ENCODE results near the gene KIF17.
A peak's percentile ranks its signal among the peaks of the same experiment; 100 is the strongest.
"Not testable (repeated sequence)": the region's sequence is repeated elsewhere in the genome, so short reads cannot be mapped to it uniquely, and the experiment has no call there.

Gene KIF17

DNA sequence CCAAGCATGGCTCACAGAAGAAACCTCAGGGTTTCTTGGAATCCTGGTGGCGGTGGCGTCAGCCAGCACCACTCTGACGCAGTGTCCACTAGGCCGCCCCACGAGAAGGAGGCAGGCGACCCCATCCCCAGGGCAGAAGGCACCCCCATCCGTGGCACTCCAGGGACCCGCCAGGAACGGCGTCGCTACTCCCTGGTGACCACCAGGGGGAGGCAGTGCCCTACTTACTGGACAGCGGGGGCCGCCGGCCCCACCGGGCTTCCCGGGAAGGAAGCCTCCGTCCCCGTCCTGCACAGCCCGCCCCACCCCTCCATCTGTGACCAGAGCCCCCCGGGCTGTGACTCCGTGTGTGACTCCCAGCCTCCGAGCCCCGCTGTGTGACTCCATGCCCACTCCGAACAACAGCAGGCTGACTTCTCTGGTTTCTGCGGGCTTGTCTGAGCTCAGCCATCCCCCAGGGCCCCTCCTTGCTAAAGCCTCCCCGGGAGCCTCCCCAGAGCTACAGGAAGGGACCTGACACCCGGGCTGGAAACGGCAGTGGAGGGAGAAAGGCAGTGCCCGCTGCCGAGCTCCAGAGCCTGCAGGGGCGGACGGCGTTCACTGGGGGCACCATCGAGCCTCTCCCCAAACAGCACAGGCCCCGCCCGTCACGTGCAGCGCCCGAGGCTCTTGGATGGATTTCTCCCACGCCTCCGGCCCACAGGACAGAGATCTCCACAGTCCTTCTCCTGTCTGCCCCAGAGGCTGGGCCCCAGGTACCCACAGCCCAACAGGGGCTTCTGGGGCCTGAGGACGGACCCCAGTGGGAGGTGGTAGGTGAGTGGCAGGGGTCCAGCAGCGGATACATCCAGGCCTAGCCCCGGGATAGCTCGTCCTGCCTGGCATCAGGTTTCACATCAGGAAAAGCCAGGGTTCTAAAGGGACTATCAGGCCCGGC, 21.1 kb downstream of the KIF17 start:
- peak; percentile 71 to 97 (median 84) for DNase-seq
- intact Hi-C loops (cut with DNase I), result loop anchor here (1.0 to 10.0 kb wide), 2 partner anchors 288 to 499 kb away; no protein-coding TSS in a partner anchor

DNA sequence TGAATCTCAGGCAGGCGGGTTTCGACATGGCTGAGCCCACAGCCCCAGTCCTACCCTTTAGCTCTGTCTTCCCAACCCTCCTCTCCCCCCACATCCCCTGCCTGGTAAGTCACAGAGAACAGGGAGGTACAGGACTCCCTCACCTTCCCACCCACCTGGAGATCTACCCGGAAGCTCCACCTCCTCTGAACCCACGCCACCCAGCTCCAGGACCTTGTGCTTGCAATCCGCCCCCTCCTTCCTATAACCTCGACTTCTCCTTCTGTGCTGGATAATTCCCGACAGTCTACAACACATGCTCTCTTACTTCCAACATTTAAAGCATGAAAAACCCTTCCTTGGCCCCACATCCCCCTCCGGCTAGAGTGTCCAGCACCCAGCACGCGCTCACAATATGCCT, 22.3 kb downstream of the KIF17 start:
- intact Hi-C loops (cut with DNase I), result loop anchor here (10.0 kb wide), 1 partner anchor 289 kb away; no protein-coding TSS in a partner anchor
- DNase-seq, result no peak

DNA sequence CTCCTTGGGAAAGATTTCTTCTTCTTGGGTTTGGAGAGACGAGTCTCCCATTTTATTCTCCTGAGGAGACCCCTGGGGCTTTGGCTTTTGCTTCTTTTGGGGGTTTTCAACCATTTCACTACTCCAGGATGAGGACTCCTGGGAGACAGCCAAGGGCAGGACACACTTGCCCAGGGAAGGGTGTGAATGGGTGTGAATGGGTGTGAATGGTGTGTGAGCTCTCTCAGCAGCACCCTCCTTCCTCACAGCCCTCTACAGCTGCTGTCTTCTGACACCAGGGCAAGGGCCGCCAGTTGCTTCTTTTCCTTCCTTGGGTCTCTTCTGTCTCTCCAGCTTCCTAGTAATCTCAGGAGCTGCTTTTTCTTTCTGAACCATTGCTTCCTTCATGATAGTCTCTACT, 24.2 kb downstream of the KIF17 start:
- intact Hi-C loops (cut with DNase I), result loop anchor here (10.0 kb wide), 1 partner anchor 291 kb away; no protein-coding TSS in a partner anchor
- DNase-seq, result peak in 1 of 10 donors; percentile 21

DNA sequence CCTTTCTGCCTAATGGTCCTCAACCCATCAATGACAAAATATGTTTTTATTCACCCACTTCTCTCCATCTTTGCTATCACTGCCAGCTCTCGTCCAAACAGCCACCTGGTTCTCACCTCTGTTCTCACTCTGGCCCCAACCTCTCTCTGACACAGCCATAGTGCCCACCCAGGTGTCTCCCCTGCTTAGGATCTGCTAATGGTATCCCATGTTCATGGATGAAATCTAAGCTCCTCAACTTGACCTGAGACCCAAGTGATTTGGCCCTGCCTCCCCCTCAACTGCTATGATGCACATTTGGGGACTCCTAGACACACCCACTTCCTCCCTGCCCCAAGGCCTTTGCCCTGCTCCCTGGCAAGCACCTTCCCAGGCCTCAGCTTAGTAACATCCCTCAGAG, 25.9 kb downstream of the KIF17 start:
- intact Hi-C loops (cut with DNase I), result loop anchor here (10.0 kb wide), 1 partner anchor 293 kb away; no protein-coding TSS in a partner anchor
- no peak for DNase-seq

DNA sequence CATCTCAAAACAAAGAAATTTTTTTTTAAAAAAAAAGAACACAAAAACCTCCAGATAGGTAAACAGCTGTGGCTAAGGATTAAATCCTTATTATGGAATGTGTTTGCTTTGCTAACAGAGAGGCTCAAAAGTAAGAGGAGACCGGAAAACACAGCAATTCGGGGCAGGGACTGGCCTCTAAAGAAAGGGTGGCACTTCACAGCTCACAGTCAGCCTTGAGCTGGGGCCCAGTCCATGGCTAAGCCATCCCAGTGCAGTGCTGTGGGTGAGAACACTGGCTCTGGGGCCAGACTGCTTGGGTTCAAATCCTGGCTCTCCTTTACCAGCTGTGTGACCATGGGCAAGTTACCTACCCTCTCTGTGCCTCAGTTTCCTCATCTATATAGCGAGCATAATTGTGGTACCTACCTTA, 28.2 kb downstream of the KIF17 start:
- intact Hi-C loops (cut with DNase I), result loop anchor here (10.0 kb wide), 1 partner anchor 295 kb away; no protein-coding TSS in a partner anchor
- no peak for DNase-seq

DNA sequence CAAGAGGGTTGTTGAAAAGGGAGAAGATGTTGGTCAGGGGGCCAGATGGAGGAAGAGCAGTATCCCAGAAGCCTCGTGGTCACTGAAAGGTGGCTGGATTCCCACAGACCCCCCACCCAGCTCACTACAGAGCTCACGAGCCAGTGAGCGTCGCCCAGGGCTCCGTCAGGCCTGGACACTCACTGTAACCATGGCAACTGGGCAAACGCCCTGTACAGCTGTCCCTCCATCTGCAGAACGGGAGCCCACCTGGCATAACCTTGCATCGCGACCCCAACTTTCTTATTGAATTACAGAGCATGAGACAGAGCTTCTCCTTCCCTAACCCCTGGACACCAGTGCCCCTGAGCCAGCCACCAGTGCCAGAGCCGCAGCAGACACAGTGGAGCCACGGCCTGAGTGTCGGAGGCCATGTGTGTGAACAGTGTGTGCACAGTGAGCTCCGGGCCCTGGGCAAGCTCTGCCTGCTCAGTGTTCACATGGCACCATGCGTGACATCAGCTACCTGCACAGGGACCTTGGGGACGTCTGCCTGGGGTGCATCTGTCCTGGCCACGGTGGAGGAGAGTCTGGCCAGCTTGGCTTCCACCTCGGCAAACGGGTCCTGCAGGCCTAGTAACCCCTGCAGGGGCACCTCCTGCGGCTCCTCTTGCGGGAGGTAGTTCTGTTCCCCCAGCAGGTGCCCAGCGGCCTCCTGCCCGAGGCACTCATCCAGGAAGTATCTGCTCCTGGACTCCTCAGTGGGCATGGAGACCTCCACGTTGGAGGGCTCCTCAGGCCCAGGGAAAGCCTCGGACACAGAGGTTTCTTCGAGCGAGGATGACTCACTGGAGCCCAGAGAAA, 30.7 kb downstream of the KIF17 start:
- intact Hi-C loops (cut with DNase I), result no loop called here
- DNase-seq, result peak in 1 of 10 donors; percentile 51

DNA sequence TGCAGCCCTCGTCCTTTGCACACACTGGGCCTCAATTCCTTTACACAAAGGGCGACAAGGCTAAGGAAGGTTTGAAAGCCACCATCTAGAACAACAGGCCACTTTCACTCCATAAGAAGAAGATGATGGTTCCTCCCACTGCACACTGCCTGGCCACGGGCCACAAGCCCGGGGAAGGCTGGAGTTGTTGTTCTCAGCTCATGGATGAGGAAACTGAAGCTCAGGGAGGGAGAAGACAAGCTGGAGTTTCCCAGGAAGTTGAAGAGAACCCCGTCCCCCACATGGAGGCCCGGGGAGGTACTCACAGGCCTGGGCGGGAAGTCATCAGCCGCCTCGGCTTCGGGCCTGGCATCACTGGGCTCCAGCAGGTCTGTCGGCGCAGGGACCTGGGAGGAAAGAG, 32.1 kb downstream of the KIF17 start:
- intact Hi-C loops (cut with DNase I), result no loop called here
- DNase-seq, result peak in 4 of 10 donors; percentile 42 to 91 (median 73)

DNA sequence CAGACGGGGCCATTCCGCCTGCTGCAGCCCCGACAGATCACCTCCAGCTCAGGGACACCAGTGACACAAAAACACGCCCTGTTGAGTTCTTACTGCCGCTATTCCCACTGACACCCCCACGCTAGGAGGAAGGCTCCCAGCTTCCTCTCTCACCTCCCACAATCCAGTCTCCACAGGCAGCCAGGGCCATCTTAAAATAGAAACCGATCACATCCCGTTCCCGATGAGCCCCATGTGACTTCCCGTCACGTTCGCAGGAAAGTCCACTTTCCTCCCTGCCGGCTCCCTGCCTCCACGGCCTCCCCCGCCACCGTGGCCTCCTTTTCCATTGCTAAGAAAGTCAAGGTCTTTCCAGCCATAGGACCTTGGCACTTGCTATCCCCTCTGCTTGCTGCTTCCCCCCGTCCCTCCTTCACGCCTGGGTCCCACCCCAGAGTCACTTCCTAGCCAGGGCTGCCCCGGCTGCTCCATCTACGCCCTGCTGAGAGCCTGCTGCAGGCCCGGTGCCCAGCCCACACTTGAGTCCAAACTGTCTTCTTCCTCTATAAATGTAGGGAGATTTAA, 32.6 kb downstream of the KIF17 start:
- DNase-seq, result peak in 7 of 10 donors; percentile 27 to 91 (median 58)
- intact Hi-C loops (cut with DNase I), result no loop called here

DNA sequence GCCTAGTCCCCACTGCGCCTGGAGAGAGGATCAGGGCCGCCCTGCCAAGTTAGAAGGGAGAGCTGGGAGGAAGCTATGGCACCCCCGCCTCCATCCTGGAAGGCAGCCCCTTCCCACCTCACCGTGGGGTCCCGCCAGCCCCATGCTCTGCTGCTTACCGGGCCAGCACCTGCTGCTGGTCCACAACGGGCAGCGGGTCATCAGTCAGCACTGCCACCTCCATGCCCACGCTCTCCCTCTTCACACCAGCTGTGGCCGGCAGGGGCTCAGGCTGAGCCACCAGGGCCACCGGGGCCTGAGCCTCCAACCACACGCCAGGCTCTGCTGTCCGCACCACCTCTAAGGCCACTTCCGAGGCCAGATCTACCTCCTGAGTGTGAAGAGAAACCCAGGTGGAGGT, 33.2 kb downstream of the KIF17 start:
- peak in 1 of 10 donors; percentile 84 for DNase-seq
- intact Hi-C loops (cut with DNase I), result no loop called here

DNA sequence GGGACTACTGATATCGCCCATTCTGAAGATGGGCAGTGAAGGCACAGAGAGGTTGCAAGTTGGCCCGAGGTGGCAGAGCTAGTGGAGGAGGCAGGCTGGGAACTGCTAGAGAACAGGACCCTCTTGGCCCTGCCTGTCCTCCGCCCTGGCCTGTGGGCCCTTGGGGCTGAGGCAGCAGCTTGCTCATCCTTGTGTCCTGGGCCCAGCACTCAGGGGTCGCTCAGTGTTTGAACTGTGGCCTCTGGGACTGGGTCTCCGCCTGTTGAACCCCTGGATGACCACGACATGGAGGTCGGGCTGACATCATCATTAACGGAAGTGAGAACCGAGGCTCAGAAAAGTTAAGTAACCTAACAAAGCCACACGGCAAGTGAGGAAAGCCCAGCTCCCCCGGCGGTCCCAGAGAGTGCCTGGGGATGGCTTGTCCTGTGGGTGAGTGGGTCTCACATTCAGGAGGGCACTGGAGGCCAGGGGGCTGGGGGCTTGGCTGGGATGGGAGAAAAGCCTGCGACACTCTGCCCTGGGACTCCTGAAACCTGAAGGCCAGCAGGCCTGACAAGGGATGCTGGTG, 33.7 kb downstream of the KIF17 start:
- DNase-seq, result peak in 2 of 10 donors; percentile 62 to 65
- intact Hi-C loops (cut with DNase I), result no loop called here

DNA sequence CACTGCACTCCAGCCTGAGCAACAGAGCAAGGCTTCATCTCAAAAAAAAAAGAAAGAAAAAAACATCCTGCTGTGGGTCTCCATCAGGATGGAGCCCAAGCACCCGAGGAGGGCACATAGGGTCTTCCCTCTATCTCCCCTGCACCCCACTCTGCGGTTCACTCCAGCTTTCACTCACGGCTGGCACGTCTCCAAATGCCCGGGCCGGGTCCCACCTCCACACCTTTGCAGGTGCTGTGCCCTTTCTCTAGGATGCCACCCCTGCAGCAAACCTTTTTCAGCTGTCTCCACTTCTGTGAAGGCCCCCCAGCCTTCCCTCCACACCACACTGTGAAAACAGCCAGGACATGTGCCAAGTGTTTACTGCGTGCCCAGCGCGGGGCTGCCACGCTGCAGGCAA, 34.2 kb downstream of the KIF17 start:
- DNase-seq, result peak in 1 of 10 donors; percentile 62
- intact Hi-C loops (cut with DNase I), result no loop called here

DNA sequence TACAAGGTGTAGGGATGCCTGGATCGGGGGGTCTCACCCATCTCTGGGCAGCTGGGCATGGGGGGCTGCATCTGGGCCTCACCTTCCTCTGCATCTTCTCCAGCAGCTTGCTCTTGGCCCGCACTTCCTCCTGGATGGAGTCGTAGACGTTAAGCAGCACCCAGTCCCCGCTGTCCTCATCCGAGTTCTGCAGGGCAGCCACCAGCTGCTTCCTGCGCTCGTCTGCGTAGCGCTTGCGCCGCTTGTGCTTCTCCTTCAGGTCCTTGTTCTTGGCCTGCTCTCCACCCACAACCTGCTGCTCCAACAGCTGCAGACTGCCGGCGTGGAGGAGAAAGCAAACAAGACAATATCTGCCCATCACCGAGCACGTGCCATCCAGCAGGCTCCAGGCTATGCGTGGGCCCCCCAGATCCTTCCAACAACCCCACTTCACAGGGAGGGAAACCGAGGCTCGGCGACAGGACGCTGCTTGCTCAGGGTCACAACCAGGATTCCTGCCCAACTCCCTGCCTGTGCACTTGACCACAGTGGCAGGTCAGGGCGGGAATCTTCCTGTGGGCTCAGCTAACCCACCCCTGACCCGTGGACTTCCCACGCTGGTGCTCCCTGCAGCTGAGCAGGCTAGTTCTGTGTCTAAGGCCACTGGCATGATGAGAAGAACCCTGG, 35.1 kb downstream of the KIF17 start:
- intact Hi-C loops (cut with DNase I), result no loop called here
- peak in 9 of 10 donors; percentile 26 to 93 (median 60) for DNase-seq

DNA sequence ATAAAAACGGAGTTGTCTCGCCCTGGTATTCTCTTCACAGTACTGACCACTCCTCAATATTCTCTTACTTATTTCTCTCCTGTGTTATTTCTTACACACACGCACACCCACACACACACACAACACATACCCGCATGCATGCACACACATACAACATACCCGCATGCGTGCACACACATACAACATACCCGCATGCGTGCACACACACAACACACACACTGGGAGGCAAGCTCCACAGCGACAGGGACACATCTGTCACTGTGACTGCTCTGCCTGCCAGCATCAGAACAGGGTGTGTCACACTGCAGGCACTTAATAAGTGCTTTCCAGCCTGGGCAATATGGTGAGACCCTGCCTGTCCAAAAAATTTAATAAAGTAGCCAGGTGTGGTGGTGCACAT, 35.8 kb downstream of the KIF17 start:
- peak in 2 of 10 donors; percentile 22 to 76 for DNase-seq
- intact Hi-C loops (cut with DNase I), result no loop called here

DNA sequence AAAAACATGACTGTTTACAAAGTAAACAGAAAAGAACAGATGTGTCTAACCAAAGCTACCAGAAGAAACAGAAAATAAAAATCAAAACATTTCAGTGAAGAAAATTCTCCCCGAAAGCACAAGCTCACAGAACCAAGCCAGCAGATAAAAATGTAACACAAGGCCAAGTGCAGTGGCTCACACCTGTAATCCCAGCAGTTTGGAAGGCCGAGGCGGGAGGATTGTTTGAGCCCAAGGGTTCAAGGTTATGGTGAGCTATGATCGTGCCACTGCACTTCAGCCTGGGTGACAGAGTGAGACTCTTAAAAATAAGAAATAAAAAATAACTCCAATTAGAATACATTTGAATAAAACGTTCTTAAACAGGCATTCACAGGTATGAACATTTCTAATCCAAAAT, 37.5 kb downstream of the KIF17 start:
- DNase-seq, result peak in 1 of 10 donors; percentile 9
- intact Hi-C loops (cut with DNase I), result no loop called here

DNA sequence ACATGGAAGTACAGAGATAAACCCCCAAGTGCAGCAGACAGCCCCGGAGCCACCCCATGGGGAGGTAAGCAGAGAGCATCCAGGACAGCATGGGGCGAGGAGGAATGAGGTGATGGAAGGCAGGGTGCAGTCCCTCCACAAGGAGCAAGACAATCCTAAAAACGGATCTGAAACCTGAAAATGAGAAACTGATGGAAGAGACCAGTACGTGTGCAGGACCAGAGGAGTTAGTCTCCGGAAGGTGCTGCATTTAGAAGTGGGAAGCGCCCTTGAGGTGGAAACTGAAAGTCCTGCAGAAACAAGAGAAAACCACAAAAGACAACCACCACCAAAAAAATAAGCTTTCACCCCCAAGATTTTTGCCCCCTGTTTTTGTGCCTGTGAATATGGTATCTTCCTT, 39.2 kb downstream of the KIF17 start:
- intact Hi-C loops (cut with DNase I), result no loop called here
- peak in 3 of 10 donors; percentile 9 to 33 (median 17) for DNase-seq

DNA sequence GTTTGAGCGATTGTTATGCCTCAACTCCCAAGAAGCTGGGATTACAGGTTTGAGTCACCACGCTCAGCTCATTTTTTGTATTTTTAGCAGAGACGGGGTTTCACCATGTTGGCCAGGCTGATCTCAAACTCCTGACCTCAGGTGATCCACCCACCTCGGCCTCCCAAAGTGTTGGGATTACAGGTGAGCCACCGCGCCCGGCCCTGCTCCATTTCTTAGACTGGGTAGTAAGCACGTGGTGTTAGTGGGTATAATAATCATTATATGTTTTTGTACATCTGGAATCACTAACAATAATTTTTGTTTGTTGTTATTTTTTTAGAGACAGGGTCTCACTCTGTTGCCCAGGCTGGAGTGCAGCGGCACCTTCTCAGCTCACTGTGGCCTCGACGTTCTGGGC, 44.2 kb downstream of the KIF17 start:
- peak in 3 of 10 donors; percentile 12 to 71 (median 54) for DNase-seq
- intact Hi-C loops (cut with DNase I), result not testable (repeated sequence)

DNA sequence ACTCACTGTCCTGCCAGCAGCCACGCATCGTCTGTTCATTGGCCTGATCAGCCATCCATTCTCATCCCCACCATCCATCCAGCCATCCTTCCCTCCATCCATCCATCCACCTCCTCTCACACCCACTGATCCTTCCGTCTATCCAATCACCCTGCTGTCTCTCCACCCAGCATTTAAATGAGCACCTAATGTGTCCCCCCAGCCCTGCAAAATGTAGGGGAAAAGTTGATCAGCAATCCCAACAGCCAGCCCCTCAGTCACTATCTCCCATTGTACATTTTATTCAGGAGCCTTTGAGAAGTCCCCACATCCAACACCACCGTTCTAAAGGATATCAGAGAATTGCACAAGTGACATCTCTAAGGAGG, 45.6 kb downstream of the KIF17 start:
- DNase-seq, result peak in 1 of 10 donors; percentile 28

DNA sequence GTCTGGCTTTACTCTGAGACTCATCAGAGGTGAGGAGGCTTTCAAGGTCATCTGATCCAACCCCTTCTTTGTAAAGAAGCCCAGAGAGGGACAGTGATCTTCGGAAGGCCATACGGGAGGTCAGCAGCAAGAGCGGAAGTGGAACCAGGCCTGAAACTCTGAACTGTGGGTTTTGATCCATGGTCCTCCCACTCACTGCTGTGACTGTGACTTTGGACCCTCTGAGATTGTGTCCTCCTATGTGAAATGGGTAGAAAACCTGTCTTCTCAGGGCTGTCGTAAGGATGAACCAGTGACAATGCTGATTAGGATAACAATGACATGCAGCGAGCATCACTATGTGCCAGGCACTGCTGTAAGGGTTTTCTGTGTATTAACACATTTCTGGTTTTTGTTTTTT, 46.9 kb downstream of the KIF17 start:
- DNase-seq, result peak in 1 of 10 donors; percentile 0
- intact Hi-C loops (cut with DNase I), result no loop called here

More for the DNA sequence above, 45.6 kb downstream of the KIF17 start:
- intact Hi-C loops (cut with DNase I), result no loop called here

DNA sequence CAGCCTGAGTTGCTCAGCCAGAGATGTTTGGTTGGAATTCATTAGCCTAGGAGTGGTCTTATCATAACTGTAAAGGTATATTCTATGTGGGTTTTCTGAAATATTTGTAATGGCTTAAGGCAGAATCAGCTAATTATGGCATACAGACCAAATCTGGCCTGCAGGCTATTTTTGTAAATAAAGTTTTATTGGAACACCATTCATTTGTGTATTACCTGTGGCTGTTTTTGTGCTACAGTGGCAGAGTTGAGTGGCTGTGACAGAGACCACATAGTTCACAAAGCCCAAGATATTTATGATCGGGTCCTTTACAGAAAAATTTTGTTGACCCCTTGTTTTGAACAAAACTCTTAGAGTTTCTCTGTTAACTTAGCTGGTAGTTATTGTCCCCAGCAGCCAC, 49.2 kb downstream of the KIF17 start:
- peak in 2 of 10 donors; percentile 2 to 3 for DNase-seq
- intact Hi-C loops (cut with DNase I), result no loop called here

DNA sequence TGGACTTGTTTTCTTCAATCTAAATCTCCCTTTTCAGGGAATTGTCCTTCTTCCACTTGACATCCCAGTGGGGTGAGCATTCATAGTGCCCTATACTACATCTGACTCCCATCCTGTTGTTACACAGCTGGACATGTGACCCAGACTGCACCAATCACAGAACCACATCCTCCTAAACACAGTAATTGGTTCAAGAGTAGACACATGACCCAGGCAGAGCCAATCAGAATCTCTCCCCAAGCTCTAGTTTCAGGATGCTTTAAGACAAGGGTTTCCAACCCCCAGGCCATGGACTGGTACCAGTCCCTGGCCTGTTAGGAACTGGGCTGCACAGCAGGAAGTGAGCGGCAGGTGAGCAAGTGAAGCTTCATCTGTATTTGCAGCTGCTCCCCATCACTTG, 51.0 kb downstream of the KIF17 start:
- intact Hi-C loops (cut with DNase I), result no loop called here
- peak in 2 of 10 donors; percentile 3 to 18 for DNase-seq

All from posterior cingulate gyrus (tissue), 11 donors.